Stimulated activated naive CD4-positive, alpha-beta T cell treated with Interleukin-2 at 50 U/mL for 16 hours (primary cell): Measurements from ENCODE around the gene PTPRD.

Source experiments
- DNase-seq: peaks from one replicate; lab custom pipeline; 2025; lab: John Stamatoyannopoulos, UW

Gene PTPRD

DNA sequence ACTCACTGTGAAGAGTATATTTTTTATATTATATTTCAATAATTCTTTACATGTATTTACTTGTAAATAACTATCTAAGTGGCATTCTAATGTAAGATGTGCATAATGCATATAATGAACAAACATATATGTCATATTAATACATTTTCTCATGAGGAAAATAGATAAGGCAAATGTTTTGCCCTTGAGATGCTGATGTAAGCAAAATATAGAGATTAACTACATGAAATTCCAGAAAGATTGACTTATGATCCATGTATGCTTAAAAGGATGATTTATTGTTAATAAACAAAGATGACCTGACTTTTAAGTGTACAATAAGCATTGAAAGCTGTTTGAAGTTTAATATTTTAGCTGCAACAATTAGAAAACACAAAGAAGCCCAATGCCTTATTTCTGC lies 559.9 kb downstream of the PTPRD start:
- DNase-seq = no peak

DNA sequence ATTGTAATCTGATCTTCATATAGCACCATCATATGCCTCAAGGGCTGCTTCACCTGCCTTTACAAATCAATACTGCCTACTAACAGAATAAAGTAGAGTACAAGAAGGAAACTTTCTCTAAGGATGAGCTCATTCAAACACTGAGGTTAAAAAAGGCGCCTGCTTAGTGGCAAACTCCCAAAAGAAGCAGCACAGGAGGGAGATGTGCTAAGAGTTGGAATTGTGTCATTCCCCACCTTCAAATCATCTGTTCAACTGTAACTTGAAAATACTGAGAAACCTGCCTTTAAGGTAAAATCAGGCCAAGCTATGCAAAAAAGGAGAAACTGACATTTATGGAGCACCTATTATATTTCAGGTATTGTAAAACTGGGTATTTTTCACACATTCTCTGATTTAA lies 560.6 kb downstream of the PTPRD start:
- no peak for DNase-seq

DNA sequence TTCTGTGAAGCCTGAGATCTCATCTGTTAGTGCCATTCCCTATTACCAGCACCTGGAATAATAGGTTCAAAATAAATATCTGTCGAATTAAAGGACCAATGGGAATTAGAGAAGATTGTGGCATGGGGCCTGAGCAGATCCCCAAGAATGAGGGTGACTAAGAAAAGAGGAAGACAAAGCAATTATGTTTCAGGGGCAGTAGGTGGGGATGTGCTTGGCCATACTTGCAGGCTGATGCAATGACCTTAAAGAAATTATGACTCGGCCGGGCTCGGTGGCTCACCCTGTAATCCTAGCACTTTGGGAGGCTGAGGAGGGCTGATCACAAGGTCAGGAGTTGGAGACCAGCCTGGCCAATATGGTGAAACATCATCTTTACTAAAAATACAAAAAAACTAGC lies 562.8 kb downstream of the PTPRD start:
- DNase-seq = no peak

DNA sequence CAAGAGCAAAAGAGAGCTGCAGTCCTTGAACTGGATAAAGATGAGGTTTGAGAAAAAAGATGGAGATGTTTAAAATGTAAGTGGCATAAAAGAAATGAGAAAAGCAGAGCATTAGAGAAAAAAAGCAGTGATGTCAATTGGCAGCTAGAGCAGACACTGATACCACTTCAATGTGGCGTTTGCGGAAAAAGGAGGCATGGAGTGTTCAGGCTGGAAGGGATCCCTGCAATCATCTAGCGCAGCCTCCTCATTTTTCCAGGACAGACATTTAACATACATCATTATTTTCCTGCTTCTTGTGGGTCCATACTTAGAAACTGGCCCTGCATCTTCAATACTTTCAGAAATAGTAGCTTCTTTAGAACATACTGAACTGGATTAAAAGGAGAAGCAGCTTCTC lies 563.8 kb downstream of the PTPRD start:
- no peak for DNase-seq

DNA sequence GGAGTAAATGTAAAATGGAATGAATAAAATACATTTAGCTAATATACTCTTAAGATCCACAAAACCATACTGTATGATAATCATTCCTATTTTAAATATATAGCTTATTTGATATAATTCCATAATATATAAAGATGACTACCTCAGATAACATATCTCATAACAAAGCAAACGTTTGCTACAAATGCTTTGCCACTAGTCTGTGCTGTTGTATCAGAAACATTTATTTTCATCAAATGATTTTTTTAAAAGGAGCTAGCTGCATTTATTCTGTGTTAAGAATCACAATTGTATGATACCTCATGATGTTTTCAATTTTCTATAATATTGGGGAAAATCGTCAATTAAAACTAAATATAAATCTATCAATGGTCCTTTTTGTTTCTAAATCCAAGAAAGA lies 567.2 kb downstream of the PTPRD start:
- DNase-seq = no peak

DNA sequence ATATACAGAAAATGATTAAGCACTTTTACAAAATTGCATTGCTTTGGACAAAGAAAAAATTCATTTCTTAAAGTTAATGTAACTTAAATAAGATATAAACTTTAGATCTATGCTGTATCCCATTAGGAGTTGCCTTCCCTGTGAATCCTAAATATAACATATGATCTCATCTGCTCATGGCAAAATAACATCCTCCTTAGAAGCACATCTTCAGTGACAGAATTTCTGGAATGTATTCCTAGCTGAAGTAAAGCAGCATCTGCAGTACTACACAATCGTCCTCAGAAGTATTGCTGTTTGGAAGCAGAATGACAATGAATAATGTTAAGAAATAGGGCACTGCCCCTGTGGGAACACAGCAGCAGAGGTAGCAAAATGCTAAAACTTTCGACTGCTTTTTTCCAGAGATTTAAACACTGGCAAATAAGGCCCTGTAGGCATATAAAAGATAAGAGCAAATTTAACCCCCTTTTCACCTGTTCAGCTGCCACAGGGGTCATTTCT lies 571.0 kb downstream of the PTPRD start:
- DNase-seq = no peak

DNA sequence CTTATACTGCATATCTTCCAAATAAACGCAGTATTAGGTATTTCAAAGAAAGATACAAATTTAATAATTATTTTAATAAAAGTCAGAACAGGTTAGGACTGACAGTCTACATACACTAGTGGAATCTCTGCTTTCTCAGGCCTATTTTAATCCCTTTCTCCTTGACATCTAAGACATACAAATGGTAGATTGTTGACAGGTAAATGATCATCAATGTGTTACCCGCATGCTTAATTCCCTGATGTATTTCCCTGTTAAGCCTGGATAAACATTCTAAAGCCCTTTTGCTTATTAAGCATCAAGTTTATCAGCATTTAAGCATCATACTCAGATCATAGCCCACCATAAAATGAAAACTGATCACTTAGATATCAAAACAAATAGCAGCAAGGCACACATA lies 576.7 kb downstream of the PTPRD start:
- no peak for DNase-seq

DNA sequence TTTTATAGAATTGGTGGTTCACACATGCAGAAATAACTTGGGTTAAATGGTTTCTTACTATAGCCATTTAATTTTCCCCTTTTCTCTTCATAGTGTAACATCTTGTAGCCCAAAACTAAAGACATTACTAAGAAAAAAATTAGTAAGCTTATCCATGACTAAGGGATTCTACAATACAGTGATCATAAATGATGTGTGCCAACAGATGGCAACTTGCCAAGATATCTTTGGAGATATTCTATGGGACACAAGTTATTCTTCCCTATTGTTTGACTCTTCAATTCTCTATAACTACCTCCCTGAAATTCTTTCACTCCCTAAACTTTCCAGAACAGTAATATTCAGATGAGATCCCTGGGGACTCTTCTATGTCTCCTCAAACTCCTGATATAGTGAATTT lies 580.6 kb downstream of the PTPRD start:
- no peak for DNase-seq

DNA sequence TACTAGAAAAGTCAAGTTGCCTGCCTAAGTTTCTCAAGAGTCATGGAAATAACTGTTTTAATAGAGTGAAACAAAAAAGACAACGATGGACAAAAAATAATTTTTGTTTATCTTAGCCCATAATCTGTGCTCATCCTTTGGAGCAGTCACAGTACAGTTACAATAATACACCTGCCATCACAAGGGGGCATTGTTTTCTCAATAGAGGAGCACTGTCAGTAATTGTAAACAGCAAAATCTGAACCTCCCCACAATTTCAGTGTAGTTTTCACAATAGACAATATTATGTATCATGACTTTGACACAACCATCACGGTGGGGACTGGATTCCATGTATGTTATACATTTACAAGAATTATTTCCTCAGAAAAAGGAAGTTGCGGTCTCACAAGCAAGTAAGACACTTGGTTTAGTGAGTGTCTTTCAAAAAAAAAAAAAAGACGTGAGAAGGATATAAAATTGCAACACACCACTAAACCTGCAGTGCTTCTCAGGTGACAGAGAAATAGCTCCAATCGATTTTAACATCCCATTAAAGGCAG lies 586.3 kb downstream of the PTPRD start:
- no peak for DNase-seq

DNA sequence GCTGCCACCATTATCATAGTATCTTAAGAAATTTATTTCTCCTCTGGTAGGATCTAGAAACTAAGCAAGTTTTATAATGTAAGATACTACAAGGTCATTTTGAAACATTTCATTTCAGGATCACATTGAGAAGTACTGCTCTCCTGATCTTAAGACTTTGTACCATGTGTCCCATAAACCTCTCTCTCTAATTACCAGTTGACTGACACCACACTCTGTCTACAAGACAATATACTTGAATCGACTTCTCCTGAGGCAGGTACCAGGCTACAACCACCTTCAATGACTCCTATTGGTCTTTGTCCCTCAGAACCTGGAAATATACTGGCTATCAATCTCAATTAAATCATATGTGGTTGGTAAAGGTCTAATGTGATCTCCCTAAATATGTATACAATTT lies 597.0 kb downstream of the PTPRD start:
- no peak for DNase-seq

DNA sequence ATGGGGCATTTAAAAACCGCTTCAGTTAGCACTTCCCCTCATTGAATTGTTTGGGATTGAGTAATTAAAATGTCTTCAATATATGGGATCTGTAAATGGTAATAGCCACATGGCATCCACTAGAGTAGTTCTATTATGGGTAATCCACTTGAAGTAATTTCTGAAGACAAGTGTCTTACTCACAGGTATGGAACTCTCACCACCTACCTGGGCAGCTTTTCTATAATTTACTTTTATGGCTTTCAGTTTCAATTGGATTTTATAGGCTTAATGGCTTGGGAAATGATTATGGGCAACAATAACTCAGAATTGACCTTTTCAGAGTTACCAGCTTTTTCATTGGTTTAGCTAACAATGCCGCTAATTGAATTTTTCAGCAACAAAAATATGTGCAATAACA lies 597.9 kb downstream of the PTPRD start:
- no peak for DNase-seq

DNA sequence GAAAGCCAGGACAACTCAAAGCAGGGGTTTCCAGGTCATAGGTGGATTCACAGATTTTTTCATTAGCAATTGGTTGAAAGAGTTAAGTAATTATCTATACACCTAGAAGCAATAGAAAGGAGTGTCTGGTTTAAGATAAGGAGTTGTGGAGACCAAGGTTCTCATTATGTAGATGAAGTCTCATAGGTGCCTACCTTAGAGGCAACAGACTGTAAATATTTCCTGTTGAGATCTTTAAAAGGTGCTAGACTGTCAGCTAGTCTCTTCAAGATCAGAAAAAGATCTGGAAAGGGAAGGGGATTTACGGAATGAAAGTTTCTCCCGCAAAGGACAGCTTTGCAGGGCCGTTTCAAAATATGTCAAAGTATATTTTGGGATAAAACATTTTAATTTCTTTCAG lies 603.4 kb downstream of the PTPRD start:
- DNase-seq = no peak

DNA sequence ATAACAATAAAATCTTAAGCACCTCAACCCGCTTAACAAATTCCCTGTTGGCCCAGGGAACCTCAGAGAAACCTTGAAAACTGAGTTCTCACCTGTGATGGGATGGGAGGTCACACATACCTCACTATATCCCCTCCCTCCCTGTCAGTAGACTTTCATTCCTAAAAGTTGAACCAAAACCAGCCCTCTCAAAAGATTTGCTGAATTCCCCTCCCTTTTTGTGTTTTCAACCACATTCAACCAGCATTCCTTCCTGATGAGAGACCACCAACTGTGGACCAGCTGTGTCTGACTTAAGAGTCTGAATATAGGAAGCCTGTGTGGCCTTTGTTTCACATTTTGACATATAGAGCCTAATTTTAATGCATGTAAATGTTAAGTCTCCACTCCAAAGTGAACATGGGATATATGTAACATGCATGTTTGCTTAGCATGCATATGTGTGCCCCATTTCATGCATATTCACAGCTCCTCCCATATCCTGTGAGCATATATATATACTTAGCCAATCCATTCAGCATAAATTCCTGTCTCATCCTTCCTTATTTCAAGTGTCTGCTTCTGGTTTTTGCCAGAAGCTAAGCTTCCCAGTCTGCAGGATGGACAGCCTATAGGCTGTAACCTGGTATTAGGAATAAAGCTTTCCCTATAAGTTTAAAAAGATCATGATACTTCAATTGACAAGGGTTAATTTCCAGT lies 604.6 kb downstream of the PTPRD start:
- no peak for DNase-seq

DNA sequence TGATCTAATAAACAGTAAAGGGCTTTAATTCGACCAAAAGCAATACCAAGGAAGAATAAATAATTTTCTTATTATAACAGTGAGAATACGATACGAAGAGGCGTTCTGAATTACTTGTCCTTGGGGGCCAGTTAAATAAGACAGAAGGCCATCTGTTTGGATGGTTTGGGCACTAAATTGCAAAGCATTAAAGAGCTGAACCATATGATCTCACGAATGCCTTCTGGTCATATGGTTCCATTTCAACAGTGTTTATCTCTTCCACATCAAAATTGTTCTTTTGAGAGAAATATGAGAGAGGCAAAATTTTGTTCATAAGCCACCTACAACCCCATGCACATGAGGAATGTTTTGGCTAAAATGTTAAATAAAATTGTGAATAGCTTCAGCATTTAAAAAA lies 605.4 kb downstream of the PTPRD start:
- DNase-seq = no peak

DNA sequence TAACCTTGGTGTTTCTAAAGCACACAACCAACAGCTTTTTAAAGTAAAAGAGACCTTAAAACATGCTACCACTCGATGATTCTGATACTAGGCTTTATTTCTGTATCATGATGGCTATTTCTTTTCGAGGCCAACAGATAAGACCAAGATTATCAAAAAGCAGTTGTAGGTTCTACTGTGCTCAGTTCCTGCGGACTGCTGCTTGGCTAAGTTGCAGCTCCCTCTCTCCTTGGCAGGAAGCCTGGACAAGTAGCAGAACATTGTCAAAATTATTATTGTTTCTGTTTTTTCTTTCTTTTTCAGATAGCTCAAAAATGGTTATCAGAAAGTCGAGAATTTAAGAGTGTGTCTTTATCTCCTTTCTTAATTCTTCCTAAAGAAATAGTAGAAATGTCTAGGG lies 607.6 kb downstream of the PTPRD start:
- no peak for DNase-seq

DNA sequence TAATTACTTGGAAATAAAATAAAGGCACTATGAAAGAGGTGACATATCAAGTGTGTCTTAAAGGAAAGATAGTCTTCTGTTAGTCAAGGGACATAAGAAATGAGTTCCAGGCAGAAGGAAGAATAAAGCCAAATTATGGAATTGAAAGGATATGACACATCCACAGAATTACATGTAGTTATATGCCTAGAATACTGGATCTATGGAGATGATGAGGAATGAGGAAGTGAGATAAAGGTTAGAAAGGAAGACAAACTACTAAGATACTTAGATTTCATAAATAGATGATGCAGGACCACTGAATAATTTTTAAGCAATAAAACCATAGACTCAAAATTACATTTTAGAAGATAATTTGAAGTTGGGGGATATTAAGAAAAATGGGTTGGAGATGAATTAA lies 609.8 kb downstream of the PTPRD start:
- DNase-seq = no peak

DNA sequence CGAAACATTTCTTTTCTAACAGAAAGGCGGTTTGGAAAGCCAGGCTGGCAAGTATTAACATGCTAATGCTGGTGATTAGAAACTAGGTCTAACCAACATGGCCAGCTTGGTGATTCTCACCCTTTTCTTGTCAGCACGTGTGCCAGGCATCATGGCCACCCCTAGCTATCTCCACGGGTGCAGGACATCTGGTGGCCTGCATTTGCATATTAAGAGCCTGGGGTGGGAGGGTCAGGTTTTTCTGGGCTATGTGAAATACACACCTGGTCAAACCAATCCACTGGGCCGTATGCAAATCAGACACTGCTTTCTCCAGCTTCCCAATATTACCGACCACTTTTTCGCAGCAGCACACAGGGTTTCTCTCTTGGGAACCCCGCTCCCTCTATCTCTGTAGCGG lies 612.1 kb downstream of the PTPRD start:
- no peak for DNase-seq

DNA sequence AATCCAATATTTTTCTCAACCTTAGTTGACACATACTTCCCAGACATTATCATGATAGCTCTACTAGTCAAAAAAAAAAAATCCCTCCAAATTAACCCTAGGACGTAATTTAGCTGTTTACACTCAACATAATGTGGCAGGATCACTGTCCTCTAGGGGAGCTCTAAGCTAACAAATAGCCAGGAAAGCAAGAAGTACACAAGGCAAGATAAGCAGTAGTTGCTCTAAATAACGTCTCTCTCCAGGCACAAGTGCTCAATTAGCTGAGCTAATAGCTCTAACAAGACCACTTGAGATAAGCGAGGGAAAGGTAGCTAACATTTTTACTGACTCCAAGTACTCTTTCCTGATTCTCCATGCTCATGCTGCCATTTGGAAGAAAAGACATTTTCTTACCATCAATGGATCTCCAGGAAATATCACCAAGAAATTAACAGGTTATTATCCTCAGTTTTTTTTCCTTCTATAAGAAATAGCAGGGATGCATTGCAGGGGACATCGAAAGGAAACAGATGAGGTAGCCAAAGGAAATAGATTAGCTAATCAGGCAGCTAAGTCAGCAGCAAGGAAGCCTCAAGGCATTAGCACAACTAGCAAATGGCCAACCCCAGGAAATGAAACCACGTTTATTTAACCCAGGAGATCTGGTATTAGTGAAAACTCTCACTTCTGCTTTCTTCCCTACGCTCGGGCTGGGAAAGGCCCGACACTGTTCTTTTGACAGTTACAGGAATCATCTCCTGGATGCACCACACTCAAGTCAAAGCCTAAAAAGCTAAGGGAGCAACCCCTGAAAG lies 614.1 kb downstream of the PTPRD start:
- no peak for DNase-seq

DNA sequence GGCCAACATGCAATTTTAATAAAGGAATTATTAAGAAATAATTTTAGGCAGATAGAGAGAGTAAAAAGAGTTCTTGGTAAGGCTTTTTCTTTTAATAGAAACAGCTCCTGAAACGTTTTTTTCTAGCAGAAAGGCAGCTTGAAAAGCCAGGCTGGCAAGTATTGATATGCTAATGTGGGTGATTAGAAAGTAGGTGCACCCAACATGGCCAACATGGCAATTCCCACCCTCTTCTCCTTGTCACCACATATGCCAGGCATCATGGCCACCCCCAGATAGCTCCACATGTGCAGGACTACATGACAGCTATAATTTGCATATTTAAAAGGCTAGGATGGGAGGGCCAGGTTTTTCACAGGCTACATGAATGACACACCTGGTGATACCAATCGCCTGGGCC lies 615.2 kb downstream of the PTPRD start:
- no peak for DNase-seq

DNA sequence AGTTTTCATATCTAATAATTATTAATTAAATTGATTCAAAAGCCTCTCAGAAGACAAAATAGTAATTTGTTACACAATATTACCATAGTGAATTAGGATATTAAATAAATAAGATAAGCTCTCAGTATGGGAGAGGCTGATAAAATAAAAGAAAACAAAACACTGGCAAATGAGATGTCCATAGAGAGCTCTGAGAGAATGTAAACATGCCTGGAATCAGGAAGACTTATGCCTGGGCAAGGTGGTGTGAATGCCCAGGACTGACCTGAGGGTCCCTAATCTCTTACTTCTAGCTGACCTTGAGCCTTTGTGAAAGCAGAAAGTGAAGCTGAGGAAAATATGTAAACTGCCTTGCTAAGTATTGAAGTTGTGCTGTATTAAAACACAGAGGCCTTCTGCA lies 616.5 kb downstream of the PTPRD start:
- DNase-seq = no peak

DNA sequence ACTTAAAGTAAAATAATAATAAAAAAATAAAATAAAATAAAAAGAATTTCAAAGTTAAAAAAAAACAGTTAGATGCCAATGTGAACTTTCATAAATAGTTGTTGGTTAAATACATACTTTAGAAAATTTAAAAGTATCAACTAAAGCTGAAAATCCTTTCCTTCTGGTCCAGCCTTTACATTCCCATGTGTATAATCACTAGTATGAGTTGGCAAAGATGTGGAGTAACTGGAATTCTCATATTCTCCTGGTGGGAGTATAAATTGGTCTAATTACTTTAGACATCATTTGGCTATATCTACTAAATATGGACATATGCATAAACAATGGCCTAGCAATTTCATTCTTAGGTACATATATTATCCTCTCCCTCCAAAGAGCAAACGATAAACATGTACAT lies 619.9 kb downstream of the PTPRD start:
- no peak for DNase-seq

DNA sequence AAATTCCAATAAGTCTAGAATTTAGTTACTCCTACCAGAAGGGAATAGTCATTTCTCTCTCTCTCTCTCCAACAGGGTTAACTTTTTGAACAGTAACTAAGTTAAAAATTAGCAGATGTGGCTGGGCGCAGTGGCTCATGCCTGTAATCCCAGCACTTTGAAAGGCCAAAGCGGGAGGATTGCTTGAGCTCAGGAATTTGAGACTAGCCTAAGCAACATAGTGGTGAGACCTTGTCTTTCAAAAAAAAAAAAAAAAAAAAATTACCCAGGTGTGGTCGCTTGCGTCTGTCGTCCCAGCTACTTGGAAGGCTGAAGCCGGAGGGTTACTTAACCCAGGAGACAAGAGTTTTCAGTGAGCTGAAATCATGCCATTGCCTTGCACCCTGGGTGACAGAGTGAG lies 639.7 kb downstream of the PTPRD start:
- DNase-seq = no peak

DNA sequence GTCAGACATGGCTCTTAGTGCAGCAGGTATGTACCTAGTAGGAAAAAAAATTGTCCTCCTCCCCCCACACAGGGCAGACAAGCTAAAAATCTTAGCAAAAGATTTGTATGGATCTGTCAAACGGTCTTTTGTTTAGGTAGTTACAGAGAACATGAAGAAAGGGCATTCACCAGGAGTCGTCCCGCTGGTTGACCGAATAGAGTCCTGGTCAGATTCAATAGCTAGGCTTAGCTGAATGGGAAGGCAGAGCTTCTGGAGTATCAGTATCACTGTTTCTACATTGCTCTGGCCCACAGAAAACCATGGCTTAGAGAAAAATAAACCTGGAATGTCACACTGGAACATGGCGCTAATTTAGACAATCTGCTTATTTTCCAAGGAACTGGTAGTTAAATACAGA lies 642.3 kb downstream of the PTPRD start:
- no peak for DNase-seq
